ENCODE data around the gene CDS2. TPM values are rescaled to one million over a fixed set of nuclear protein-coding genes. Genes with fewer than 3 reads are reported as not detected.

Gene CDS2
- polyA plus RNA-seq, 1 donor from 2014 or later = 66.7 TPM

DNA sequence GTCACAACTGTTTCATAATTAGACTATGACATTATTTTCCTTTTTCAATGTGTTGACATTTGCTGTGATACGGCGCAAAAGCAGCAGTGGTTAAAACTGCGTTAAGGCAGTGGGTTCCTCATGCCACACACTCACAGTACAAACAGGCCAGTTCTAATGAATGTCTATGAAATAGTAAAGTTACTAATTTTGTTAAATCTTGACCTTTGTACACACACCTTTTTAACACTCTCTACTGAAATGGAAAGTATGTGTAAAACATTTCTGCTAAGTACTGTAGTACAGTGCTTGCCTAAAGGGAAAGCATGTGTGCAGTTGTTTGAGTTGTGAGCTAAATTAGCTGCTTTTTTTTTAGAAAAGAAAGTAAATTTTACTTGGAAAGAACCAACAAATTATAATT, 60.3 kb downstream of the CDS2 start:
- Histone ChIP-seq H3F3A (ENCODE audit: insufficient read depth, low read length, poor library complexity, severe bottlenecking) (no peaks in the 10 kb centered on the region), H3K9me2 (ENCODE audit: insufficient read depth, low read length) (no peaks in the 10 kb centered on the region), H3K4me3 (ENCODE audit: low read length) (no peak overlapping the region), H3K79me2 (replicated peaks; ENCODE audit: insufficient read depth, low read length) (no peaks in the 10 kb centered on the region), H3K4me2 (ENCODE audit: low read length) (no peak overlapping the region), H3K9ac (ENCODE audit: low read length) (no peak overlapping the region), H3K27ac (ENCODE audit: low read length) (no peak overlapping the region), H3K36me3 (ENCODE audit: insufficient read depth, low read length) (peaks cover 10% of the 10 kb centered on the region), H3K9me3 (ENCODE audit: low read length) (no peaks in the 10 kb centered on the region), H4K20me1 (ENCODE audit: insufficient read depth) (no peaks in the 10 kb centered on the region), H3K27me3 (ENCODE audit: insufficient read depth, low read depth, low read length) (no peaks in the 10 kb centered on the region), H2AFZ (ENCODE audit: low read depth, low read length) (no peak overlapping the region)
- TF ChIP-seq RAD21 (conservative IDR thresholded peaks at IDR 0.05) = no peak
- no peak for TF ChIP-seq MXI1 (conservative IDR thresholded peaks at IDR 0.05; ENCODE audit: poor library complexity, severe bottlenecking)
- TF ChIP-seq, protein P1, sequence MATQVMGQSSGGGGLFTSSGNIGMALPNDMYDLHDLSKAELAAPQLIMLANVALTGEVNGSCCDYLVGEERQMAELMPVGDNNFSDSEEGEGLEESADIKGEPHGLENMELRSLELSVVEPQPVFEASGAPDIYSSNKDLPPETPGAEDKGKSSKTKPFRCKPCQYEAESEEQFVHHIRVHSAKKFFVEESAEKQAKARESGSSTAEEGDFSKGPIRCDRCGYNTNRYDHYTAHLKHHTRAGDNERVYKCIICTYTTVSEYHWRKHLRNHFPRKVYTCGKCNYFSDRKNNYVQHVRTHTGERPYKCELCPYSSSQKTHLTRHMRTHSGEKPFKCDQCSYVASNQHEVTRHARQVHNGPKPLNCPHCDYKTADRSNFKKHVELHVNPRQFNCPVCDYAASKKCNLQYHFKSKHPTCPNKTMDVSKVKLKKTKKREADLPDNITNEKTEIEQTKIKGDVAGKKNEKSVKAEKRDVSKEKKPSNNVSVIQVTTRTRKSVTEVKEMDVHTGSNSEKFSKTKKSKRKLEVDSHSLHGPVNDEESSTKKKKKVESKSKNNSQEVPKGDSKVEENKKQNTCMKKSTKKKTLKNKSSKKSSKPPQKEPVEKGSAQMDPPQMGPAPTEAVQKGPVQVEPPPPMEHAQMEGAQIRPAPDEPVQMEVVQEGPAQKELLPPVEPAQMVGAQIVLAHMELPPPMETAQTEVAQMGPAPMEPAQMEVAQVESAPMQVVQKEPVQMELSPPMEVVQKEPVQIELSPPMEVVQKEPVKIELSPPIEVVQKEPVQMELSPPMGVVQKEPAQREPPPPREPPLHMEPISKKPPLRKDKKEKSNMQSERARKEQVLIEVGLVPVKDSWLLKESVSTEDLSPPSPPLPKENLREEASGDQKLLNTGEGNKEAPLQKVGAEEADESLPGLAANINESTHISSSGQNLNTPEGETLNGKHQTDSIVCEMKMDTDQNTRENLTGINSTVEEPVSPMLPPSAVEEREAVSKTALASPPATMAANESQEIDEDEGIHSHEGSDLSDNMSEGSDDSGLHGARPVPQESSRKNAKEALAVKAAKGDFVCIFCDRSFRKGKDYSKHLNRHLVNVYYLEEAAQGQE (IDR thresholded peaks at IDR 0.05; ENCODE audit: borderline replicate concordance) = no peak
- no peak for TF ChIP-seq POLR2AphosphoS5 (IDR thresholded peaks at IDR 0.05)
- no peak for TF ChIP-seq EZH2 (IDR thresholded peaks at IDR 0.05; ENCODE audit: borderline replicate concordance, insufficient read depth, low read length, poor library complexity, severe bottlenecking)
- TF ChIP-seq TAF1 (IDR thresholded peaks at IDR 0.05; ENCODE audit: low read depth) = no peak
- TF ChIP-seq EP300 (conservative IDR thresholded peaks at IDR 0.05; ENCODE audit: poor library complexity, severe bottlenecking) = no peak

- no peak overlapping the region for H3K27ac ChIP-seq (ENCODE audit: low read length)
- no peaks in the 10 kb centered on the region for H3K9me2 ChIP-seq (ENCODE audit: insufficient read depth, low read length)
- no peaks in the 10 kb centered on the region for H4K20me1 ChIP-seq (ENCODE audit: insufficient read depth)
- H3F3A ChIP-seq (ENCODE audit: insufficient read depth, low read length, poor library complexity, severe bottlenecking) = no peaks in the 10 kb centered on the region
- H3K79me2 ChIP-seq (replicated peaks; ENCODE audit: insufficient read depth, low read length) = no peaks in the 10 kb centered on the region
- H3K4me2 ChIP-seq (ENCODE audit: low read length) = no peak overlapping the region
- H3K9ac ChIP-seq (ENCODE audit: low read length) = no peak overlapping the region
- peaks cover 10% of the 10 kb centered on the region for H3K36me3 ChIP-seq (ENCODE audit: insufficient read depth, low read length)
- no peak for TF ChIP-seq RAD21 (conservative IDR thresholded peaks at IDR 0.05)
- no peak for TF ChIP-seq POLR2AphosphoS5 (IDR thresholded peaks at IDR 0.05)
- no peak for TF ChIP-seq EZH2 (IDR thresholded peaks at IDR 0.05; ENCODE audit: borderline replicate concordance, insufficient read depth, low read length, poor library complexity, severe bottlenecking)
- no peak for TF ChIP-seq SMC3 (conservative IDR thresholded peaks at IDR 0.05; ENCODE audit: poor library complexity)
- TF ChIP-seq TAF1 (IDR thresholded peaks at IDR 0.05; ENCODE audit: low read depth) = no peak
- TF ChIP-seq, protein P2, sequence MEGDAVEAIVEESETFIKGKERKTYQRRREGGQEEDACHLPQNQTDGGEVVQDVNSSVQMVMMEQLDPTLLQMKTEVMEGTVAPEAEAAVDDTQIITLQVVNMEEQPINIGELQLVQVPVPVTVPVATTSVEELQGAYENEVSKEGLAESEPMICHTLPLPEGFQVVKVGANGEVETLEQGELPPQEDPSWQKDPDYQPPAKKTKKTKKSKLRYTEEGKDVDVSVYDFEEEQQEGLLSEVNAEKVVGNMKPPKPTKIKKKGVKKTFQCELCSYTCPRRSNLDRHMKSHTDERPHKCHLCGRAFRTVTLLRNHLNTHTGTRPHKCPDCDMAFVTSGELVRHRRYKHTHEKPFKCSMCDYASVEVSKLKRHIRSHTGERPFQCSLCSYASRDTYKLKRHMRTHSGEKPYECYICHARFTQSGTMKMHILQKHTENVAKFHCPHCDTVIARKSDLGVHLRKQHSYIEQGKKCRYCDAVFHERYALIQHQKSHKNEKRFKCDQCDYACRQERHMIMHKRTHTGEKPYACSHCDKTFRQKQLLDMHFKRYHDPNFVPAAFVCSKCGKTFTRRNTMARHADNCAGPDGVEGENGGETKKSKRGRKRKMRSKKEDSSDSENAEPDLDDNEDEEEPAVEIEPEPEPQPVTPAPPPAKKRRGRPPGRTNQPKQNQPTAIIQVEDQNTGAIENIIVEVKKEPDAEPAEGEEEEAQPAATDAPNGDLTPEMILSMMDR (IDR thresholded peaks at IDR 0.05; ENCODE audit: poor library complexity, severe bottlenecking) = no peak
- TF ChIP-seq, protein P1 (IDR thresholded peaks at IDR 0.05; ENCODE audit: borderline replicate concordance) = no peak
- no peak for TF ChIP-seq EP300 (conservative IDR thresholded peaks at IDR 0.05; ENCODE audit: poor library complexity, severe bottlenecking)
- TF ChIP-seq MXI1 (conservative IDR thresholded peaks at IDR 0.05; ENCODE audit: poor library complexity, severe bottlenecking) = no peak
- no peak overlapping the region for H3K4me3 ChIP-seq (ENCODE audit: low read length)
- H3K27me3 ChIP-seq (ENCODE audit: insufficient read depth, low read depth, low read length) = no peaks in the 10 kb centered on the region
- H2AFZ ChIP-seq (ENCODE audit: low read depth, low read length) = no peak overlapping the region
- no peaks in the 10 kb centered on the region for H3K9me3 ChIP-seq (ENCODE audit: low read length)
These were observed 61.9 kb downstream of the CDS2 start for GRCh38 chr20:5188736-5189135.
